ENCODE results near the gene KRTAP10-11.
"Not testable (repeated sequence)": the region's sequence is repeated elsewhere in the genome, so short reads cannot be mapped to it uniquely, and the experiment has no call there.

Gene KRTAP10-11, protein sequence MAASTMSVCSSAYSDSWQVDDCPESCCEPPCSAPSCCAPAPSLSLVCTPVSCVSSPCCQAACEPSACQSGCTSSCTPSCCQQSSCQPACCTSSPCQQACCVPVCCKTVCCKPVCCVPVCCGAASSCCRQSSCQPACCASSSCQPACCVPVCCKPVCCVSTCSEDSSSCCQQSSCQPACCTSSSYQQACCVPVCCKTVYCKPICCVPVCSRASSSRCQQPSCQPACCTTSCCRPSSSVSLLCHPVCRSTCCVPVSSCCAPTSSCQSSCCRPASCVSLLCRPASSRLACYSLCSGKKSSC

DNA sequence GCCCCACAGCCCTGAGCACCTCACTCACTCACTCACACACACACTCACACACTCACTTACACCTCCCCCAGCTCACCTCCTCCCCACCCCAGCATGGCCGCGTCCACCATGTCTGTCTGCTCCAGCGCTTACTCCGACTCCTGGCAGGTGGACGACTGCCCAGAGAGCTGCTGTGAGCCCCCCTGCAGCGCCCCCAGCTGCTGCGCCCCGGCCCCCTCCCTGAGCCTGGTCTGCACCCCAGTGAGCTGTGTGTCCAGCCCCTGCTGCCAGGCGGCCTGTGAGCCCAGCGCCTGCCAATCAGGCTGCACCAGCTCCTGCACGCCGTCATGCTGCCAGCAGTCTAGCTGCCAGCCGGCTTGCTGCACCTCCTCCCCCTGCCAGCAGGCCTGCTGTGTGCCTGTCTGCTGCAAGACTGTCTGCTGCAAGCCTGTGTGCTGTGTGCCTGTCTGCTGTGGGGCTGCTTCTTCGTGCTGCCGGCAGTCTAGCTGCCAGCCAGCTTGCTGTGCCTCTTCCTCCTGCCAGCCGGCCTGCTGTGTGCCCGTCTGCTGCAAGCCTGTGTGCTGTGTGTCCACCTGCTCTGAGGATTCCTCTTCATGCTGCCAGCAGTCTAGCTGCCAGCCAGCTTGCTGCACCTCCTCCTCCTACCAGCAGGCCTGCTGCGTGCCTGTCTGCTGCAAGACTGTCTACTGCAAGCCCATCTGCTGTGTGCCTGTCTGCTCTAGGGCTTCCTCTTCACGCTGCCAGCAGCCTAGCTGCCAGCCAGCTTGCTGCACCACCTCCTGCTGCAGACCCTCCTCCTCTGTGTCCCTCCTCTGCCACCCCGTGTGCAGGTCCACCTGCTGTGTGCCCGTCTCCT is at the start of gene KRTAP10-11:
KRTAP10-11 (plus strand) TSS at position 49 of the 856 bp plus-strand sequence; CDS start at position 94, 45 bp downstream.
- not testable (repeated sequence) for H3K4me3 Mint-ChIP-seq, H3K27me3 Mint-ChIP-seq, H3K27ac Mint-ChIP-seq
- Mint-ChIP-seq H3K4me1 (ENCODE audit: low read depth) (peaks cover 11% of the 10 kb centered on the region), H3K9me3 (ENCODE audit: low read depth) (peaks cover 18% of the 10 kb centered on the region), H3K36me3 (peaks cover 12% of the 10 kb centered on the region)

DNA sequence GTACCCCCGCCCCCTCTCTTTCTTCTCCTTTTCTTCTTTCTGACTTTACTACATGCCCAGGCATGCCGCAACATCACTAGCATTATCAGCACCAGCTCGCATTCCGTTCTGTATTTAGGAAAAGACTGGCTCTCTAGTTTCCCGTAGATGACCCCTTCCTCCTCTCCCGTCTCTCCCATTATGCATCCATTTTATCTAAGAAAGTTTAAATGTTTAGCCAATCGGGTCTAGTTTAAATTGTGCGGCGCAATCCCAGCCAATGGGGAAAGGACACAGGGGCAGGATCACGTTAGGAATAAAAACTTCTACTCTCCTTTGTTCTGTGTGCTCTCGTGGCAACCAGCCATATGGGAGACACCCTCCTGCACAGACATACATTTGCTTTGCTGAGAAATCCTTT is 48.2 kb upstream of the KRTAP10-11 start:
- no peak overlapping the region for H3K27ac Mint-ChIP-seq

DNA sequence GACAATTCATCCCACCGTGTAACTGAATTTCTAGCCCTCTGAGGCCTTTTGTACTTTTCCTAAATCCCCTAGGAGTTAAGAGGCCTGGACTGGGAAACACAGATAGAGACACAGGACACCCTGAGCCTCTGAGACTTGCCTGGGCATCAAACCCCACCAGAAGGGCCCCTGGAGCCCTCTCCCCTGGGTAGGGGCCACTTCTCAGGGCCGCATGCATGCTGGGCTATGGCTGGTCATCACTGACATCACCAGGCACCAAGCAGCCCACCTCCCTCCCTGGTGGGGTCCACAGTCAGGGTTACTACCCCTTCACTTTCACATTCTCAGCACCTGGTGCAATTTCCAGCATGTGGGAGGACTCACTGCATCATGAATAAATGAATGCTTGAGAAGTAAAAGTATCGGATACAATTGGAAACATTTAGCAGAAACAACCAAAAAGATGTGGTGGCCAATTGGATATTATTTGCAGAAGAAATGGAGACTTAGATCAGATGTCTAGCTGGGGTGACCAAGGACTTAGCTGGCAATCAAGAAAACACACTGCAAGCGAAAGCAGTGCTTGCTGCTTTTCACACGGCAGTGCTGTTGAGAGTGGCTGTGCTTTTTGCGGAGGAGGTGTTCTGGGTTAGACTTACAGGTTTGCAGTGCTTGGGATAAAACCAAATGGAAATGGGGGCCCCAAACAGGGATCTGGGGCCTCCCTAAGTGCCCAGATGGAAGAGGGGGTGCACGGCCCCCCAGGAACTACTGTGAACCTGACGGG is 46.8 kb upstream of the KRTAP10-11 start:
- Mint-ChIP-seq H3K27ac (no peak overlapping the region), H3K27me3 (no peaks in the 10 kb centered on the region), H3K4me1 (ENCODE audit: low read depth) (peaks cover 1% of the 10 kb centered on the region), H3K4me3 (no peak overlapping the region), H3K9me3 (ENCODE audit: low read depth) (peaks cover 7% of the 10 kb centered on the region), H3K36me3 (peaks cover 2% of the 10 kb centered on the region)

More for the DNA sequence above, 48.2 kb upstream of the KRTAP10-11 start:
- Mint-ChIP-seq H3K27me3 (no peaks in the 10 kb centered on the region), H3K36me3 (peaks cover 2% of the 10 kb centered on the region), H3K4me1 (ENCODE audit: low read depth) (peaks cover 1% of the 10 kb centered on the region), H3K4me3 (no peak overlapping the region), H3K9me3 (ENCODE audit: low read depth) (peaks cover 7% of the 10 kb centered on the region)

DNA sequence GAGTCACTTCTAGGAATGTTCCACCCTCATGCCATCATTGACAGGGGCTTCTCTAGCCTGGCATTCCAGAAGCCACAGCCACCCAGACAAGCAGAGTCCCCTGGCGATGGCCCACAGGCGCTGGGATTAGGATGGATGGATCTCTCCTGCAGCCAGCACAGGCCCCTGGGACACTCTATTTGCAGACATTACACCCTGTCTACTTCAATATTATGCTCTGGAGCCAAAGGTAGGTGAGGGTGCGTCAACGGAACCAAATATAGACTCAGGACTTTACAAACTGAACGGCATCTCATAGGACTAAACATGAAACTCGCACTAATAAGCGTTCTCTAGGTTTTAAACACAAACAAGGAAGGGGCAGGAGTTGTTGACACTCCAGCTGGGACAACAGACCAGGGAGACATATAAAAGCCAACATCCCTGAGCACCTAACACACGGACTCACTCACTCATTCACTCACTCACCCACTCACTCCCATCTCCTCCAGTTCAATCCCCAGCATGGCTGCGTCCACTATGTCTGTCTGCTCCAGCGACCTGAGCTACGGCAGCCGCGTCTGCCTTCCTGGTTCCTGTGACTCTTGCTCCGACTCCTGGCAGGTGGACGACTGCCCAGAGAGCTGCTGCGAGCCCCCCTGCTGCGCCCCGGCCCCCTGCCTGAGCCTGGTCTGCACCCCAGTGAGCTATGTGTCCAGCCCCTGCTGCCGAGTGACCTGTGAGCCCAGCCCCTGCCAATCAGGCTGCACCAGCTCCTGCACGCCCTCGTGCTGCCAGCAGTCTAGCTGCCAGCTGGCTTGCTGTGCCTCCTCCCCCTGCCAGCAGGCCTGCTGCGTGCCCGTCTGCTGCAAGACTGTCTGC is 45.9 kb upstream of the KRTAP10-11 start, which contains the start of gene KRTAP10-7:
KRTAP10-7 (plus strand) TSS at position 480 of the 861 bp plus-strand sequence; CDS start at position 505, 25 bp downstream.
- H3K4me3 Mint-ChIP-seq; H3K4me1 Mint-ChIP-seq (ENCODE audit: low read depth); H3K9me3 Mint-ChIP-seq (ENCODE audit: low read depth); H3K27me3 Mint-ChIP-seq; H3K27ac Mint-ChIP-seq; H3K36me3 Mint-ChIP-seq: not testable (repeated sequence)

DNA sequence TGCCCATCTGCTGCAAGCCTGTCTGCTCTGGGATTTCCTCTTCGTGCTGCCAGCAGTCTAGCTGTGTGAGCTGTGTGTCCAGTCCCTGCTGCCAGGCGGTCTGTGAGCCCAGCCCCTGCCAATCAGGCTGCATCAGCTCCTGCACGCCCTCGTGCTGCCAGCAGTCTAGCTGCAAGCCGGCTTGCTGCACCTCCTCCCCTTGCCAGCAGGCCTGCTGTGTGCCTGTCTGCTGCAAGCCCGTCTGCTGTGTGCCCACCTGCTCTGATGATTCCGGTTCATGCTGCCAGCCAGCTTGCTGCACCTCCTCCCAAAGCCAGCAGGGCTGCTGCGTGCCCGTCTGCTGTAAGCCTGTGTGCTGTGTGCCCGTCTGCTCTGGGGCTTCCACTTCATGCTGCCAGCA is 45.1 kb upstream of the KRTAP10-11 start:
- not testable (repeated sequence) for H3K27me3 Mint-ChIP-seq; H3K27ac Mint-ChIP-seq; H3K36me3 Mint-ChIP-seq; H3K4me1 Mint-ChIP-seq (ENCODE audit: low read depth); H3K9me3 Mint-ChIP-seq (ENCODE audit: low read depth); H3K4me3 Mint-ChIP-seq

DNA sequence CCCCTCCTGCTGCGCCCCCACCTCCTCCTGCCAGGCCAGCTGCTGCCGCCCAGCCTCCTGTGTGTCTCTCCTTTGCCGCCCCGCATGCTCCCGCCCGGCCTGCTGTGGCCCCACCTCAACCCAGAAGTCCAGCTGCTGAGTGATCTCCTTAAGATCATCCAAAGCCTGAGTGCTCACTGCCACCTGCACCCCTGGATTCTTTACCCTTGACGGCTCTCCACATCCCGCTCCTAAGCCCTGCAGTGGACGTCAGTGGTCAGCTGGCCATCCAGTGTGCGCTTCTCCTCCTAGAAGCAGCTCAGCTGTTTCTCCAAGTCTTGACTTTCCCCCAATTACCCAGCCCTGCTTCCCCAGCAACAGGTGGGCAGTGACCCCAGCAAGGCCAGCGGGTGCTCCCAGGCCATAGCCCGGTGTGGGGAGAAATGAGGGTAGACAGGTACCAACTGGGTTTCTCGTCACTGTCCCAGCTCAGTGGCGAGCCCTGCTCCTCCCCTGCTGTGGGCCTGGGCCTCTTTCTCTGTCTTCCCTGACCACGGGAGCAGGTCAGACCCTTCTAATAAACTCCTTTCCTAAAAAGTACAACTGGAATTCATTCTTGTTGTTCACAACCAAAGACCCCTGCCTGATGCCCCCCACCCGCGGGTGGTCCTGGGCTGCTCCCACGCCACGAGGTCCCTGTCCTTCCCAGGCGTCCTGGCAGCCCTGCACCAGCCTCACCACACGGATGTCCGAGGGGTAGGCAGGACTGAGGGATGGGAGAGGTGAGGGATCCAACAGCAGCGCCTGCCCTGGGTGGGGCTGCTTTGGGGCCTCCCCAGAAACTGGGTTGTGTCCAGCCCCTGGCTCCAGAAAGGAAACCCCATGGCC is 44.4 kb upstream of the KRTAP10-11 start:
- peaks cover 7% of the 10 kb centered on the region for H3K9me3 Mint-ChIP-seq (ENCODE audit: low read depth)
- no peak overlapping the region for H3K4me3 Mint-ChIP-seq
- H3K27ac Mint-ChIP-seq, result no peak overlapping the region
- no peaks in the 10 kb centered on the region for H3K27me3 Mint-ChIP-seq
- H3K4me1 Mint-ChIP-seq (ENCODE audit: low read depth), result no peaks in the 10 kb centered on the region
- H3K36me3 Mint-ChIP-seq, result peaks cover 2% of the 10 kb centered on the region

DNA sequence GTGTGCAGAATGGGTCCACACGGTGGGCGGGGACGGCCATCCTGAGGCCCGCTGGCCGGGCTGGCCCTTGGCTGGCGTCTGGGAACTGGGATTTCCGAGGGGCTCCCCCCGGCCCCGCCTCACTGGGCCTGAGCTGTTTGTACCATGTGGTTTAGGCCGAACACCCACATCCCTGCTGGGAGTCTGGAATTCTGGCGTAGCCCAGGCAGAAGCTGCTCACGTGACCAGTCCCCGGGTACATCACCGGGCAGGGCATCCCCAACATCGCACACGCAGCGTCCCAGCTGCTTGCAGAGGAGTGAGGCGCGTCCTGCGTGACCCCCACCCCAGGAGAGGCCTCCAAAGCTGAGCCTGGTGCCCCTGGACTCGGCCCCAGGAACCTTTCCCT is 43.8 kb upstream of the KRTAP10-11 start:
- Mint-ChIP-seq H3K27me3 (no peaks in the 10 kb centered on the region), H3K27ac (no peak overlapping the region)

DNA sequence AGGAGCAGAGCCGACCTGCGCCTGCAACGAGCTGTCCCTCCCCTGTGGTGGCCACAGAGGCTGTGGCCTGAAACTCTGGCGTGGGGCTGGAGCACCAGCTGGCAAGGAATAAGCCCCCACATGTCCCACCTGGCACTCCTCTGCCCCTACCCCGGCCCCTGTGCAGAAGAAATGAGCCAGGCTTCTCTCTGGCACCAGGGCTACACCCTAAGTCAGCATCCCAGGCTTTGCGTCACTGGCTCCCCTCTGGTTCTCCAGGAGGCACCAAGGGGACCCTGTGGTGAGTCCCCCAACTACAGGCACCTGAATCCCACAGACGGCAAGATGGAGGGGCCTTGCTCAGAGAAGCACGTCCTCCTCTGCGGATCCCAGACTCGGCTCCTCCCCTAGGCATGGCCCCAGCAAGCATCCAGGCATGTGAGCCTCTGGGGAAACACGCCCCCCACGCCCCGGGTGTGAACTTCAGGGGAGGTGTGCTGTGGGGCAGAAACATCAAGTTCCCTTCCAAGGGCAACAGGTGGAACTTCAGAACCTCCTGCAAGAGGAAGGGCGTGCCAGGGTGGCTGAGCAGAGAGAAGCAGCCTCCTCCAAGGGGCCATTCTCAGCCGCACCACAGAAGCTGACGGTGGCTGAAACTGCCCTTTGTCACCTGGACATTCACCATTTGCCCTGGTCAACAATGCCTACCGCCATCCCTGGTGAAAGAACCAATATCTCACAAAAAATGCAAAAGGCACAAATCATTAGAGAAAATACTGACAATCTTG is 42.9 kb upstream of the KRTAP10-11 start:
- Mint-ChIP-seq H3K27ac (no peak overlapping the region), H3K9me3 (ENCODE audit: low read depth) (peaks cover 7% of the 10 kb centered on the region), H3K4me3 (no peak overlapping the region), H3K36me3 (peaks cover 2% of the 10 kb centered on the region), H3K27me3 (no peaks in the 10 kb centered on the region), H3K4me1 (ENCODE audit: low read depth) (no peaks in the 10 kb centered on the region)

More for the DNA sequence above, 43.8 kb upstream of the KRTAP10-11 start:
- Mint-ChIP-seq H3K9me3 (ENCODE audit: low read depth) (peaks cover 7% of the 10 kb centered on the region), H3K36me3 (peaks cover 2% of the 10 kb centered on the region), H3K4me3 (no peak overlapping the region), H3K4me1 (ENCODE audit: low read depth) (no peaks in the 10 kb centered on the region)

DNA sequence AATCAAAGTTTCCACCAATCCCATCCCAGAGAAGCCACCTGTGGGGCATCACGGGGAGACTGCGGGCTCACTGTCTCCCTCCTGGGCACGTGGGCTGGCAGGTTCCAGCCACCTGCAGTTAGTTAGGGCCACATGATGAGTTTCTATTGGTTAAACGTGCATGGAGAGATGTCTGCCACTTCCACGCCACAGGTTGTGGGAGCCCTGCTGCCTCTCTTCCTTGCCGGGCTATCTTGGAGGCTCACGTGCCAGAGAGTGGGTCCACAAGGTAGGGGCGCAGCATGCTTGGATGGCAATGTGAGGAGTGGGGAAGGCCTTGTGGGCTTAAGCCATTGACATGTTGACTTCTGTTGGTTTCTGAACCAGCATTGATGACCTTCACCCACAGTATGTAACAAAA is 42.3 kb upstream of the KRTAP10-11 start:
- Mint-ChIP-seq H3K27ac (no peak overlapping the region), H3K9me3 (ENCODE audit: low read depth) (peaks cover 3% of the 10 kb centered on the region), H3K4me3 (no peak overlapping the region), H3K27me3 (no peaks in the 10 kb centered on the region), H3K36me3 (peaks cover 3% of the 10 kb centered on the region), H3K4me1 (ENCODE audit: low read depth) (no peaks in the 10 kb centered on the region)

DNA sequence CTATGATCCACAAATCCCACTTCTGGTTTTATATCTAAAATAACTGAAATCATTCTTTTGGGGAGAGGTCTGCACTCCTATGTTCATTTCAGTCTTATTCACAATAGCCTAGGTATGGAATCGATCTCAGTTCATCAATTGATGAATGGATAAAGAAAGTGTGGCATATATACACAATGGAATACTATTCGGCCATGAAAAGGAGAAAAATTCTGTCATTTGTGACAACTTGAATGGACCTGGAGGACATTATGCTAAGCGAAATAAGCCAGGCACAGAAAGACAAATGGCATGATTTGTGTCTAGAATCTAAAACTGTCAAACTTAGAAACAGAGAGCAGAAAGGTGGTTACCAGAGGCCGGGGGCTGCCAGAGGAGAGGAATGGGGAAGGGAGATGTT is 39.7 kb upstream of the KRTAP10-11 start:
- Mint-ChIP-seq H3K36me3 (peaks cover 13% of the 10 kb centered on the region), H3K4me3 (no peak overlapping the region), H3K9me3 (ENCODE audit: low read depth) (peaks cover 13% of the 10 kb centered on the region), H3K4me1 (ENCODE audit: low read depth) (no peaks in the 10 kb centered on the region), H3K27ac (no peak overlapping the region), H3K27me3 (no peaks in the 10 kb centered on the region)

DNA sequence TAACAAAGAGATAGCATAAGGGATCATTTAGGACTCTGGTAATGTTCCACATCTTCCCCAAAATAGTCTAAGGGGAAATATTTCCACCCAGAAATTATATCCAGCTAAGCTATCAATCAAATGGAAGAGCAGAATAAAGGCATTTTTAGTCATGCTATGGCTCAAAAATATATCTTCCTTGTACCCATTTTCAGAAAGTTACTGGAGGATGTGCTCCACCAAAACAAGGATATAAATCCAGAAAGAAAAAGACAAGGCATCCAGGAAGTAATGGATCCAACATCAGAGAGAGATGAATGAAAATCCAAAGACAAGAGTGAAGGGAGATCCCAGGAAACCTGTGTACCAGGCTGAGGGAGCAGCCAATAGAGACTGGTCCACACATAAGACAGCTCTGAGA is 37.0 kb upstream of the KRTAP10-11 start:
- Mint-ChIP-seq H3K27me3 (no peaks in the 10 kb centered on the region), H3K27ac (no peak overlapping the region), H3K36me3 (peaks cover 14% of the 10 kb centered on the region), H3K4me1 (ENCODE audit: low read depth) (peaks cover 3% of the 10 kb centered on the region), H3K9me3 (ENCODE audit: low read depth) (peaks cover 13% of the 10 kb centered on the region), H3K4me3 (no peak overlapping the region)

DNA sequence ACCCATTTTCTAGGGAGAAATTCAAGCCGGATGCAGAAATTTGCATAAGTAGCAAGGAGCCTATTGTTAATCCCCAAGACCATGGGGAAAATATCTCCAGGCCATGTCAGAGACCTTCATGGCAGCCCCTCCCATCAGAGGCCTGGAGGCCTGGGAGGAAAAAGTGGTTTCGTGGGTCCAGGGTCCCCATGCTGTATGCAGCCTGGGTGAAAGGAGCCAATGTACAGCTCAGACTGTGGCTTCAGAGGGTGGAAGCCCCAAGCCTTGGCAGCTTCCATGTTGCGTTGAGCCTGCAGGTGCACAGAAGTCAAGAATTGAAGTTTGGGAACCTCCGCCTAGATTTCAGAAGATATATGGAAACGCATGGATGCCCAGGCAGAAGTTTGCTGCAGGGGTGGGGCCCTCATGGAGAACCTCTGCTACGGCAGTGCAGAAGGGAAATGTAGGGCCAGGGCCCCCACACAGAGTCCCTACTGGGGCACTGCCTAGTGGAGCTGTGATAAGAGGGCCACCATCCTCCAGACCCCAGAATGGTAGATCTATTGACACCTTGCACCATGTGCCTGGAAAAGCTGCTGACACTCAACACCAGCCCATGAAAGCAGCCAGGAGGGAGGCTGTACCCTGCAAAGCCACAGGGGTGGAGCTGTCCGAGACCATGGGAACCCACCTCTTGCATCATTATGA is 35.9 kb upstream of the KRTAP10-11 start:
- H3K27ac Mint-ChIP-seq; H3K4me3 Mint-ChIP-seq; H3K27me3 Mint-ChIP-seq; H3K4me1 Mint-ChIP-seq (ENCODE audit: low read depth): not testable (repeated sequence)
- Mint-ChIP-seq H3K9me3 (ENCODE audit: low read depth) (peaks cover 13% of the 10 kb centered on the region), H3K36me3 (peaks cover 14% of the 10 kb centered on the region)

Measured in activated naive CD8-positive, alpha-beta T cell (primary cell).